ENCODE measurements around the gene MACROD2.
"Not testable (repeated sequence)": the region's sequence is repeated elsewhere in the genome, so short reads cannot be mapped to it uniquely, and the experiment has no call there.

Gene MACROD2

DNA sequence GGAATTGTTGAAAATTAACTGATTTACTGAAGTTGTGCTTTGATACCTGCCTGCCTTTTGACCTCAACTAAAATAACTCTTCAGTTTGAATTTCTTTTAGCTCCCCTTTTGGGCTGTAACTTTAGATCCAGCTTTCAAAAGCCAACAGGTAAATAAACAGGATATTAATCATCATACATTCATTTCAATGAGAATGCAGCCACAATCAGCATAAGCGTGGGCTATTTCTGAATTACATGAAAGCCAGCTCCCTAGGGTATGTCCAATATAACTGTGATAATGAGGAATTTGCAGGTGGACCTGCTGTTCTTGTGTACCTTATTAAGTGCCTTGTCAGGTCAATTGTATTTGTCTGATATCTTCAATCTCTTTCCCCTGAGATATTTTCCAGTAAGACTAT lies 1747.3 kb downstream of the MACROD2 start:
- DNase-seq: no peak

DNA sequence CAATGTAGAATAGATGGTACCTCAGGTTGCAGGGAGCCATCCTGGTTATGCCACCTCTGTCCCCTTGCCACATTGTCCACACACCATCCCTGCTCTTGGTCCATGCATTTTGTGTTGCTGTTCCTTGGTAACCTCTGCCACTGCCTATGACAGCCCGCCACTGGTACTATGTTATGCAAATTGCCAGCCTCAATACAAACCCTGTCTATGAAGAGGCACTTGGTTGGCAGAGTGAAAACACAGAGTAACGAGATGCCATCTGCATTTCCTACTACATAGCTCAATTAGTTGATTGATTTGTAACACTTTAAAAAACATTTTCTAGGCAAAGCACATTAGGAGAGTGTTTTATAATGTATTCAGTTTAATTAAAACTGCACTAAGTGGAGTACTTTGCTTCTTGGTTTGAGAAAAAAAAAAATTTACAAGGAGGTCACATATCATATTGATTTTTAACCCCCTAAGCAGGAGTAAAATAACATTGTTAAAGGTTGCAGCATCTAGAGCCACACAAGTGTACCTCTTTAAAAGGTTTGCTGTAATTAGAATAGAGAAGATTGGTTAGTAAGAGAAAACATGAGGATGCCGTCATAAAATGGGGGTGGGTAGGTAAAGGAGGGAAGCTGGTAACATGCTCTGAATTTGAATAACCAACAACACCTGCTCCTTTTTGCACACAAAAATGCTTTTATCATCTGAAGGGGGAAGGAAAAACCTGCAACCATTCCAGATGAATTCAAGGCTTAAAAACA lies 1760.9 kb downstream of the MACROD2 start:
- DNase-seq: no peak

DNA sequence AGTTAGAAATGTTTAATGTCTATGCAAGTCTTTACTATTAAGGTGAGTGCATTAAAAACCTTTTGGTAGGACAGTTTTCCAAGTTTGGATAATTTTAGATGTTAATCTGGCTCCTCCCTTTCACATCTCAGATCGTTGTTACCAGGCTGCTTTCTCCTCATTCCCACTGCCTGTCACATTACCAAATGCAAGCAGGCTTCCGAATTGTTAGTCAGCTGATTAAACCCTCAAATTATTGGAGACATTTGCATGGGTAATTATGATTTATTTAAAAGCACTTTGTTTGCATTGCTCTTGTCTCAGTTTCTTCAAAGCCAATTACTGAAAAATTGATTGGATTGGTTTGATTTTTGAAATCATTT lies 1761.4 kb downstream of the MACROD2 start:
- DNase-seq: no peak

DNA sequence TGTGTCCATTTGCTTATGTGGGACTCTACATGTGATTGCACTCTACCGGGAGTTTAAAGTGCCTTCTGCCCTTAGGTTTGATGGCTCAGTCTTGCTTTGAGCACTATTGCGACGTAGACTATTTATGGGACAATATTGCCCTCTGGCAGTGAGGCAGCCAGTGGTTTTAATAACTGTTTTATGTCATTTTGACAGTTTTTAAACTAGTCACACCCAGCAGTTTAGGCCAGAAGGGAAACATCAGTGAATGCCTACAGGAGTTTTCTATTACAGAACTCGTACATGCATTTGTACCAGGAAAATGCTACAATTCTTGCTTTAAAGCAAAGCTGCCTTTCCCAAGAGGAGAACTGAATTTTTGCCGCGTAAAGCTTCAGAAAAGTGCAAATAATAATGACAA lies 1764.3 kb downstream of the MACROD2 start:
- DNase-seq: no peak

DNA sequence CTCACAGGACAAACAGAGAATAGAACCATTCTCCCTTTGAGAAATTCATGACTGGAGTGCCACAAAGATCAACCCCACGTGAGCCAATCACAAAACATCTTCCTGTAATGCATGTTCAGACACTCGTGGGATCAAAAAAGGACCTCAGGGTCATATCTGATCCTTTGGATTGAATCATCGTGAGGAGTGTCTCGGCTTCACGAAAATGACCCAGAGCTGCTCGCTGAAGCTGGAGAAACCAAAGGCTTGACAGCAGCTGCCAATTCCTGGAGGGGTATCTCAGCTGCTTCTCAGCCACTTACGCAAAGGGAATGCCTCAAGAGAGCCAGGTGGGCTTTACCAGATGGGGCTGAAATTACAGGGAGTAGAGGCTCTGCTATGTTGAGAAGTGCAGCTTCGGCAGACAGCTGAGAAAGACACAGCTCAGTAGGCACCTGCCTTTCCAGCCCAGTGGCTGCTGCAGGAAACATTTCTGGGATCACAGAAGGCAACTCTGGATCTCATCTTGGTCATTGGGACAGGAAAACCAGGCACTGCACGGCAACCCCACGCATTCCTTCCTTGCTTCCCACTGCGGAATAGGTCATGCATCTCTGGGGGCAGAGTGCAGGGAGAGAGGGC lies 1764.8 kb downstream of the MACROD2 start:
- DNase-seq: no peak

DNA sequence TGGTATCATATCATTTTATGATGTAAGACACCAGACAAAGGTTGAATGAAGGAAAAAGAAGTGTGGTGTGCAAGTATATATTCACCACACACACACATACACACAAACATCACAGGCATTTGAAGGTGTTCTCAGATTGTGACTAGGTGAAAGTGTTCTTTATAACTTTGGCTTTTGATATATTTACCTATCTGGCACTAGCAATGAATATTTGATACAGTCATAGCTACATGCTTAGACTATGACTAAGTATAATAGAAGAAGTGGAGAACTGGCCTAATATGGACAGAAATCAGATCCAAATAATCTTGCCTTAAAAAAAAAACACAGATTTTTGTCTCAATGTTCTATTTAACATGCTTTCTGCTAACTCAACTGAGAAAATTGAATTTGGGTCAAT lies 1768.0 kb downstream of the MACROD2 start:
- no peak for DNase-seq

DNA sequence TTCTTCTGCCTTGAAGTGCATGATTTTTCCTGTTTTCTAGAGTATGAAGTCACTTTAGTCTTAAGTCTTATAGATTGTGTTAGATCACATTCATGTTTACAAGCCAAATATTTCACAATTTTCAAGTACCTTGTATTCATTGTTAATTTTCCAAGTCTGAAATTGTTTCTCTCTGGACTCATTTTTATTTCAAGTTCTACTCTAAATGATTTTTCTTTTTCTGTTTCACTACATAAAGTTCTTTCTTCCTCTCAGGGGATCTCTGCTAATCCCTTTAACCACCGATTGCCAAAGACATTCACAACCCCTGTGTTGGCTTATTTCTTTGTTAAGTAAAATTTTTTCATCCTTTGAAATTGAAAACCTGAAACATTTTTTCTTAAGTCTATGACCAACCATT lies 1772.3 kb downstream of the MACROD2 start:
- DNase-seq: no peak

- no peak for DNase-seq
Observed at GRCh38 chr20:15767999-15768741, 1772.9 kb downstream of the MACROD2 start.

- no peak for DNase-seq
Observed at GRCh38 chr20:15772826-15773225, 1777.5 kb downstream of the MACROD2 start.

- no peak for DNase-seq
Observed at GRCh38 chr20:15774926-15775325, 1779.6 kb downstream of the MACROD2 start.

DNA sequence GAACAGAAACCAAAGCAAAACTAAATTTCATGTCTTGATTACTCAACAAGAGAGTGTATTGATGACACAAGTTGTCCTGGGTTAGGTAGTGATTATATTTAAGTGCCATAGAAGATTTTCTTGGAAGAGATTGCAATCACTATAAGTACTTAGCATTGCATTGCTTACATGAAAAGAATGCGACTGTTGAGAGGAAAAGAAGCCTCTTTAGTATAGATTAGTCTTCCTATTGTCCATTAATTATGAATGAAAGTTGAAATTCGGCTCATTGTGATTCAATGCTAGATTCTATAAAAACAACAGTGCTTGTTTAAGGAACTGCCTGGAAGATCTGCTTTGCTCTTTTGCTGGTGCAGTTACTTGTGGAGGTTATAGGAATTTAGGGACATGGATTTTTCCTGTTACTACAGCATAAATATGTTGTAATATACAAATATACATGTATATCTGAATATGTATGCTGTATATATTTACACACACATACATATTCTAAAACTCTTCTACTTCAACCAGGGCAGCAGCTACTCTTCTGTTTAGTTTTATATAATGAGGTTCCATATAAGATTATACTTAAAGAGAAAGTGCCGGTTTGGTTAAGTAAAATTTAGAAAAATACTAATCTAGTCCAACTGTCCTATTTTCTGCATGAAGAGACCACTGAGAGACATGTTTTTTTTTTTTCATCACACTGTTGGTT lies 1781.6 kb downstream of the MACROD2 start:
- no peak for DNase-seq

GRCh38 chr20:15784020-15784419 lies 1788.7 kb downstream of the MACROD2 start:
- no peak for DNase-seq

DNA sequence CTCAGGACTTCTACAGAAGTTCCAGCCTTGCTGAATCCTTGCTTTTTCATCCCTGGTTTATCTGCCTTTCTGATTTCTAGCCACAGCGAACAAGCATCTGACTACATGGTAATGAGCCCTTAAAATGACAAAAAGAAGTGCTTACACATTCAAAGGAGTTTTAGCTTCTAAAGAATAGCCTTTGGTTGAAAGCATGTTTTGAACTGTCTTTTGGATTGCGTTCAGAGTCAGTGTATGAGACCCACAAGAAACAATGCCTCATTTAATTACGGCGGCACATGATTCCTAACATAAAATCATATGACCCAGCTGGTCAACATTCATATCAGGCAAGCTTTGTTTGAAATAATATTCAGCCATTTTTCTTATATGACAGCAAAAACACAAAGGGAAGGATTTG lies 1793.8 kb downstream of the MACROD2 start:
- no peak for DNase-seq

DNA sequence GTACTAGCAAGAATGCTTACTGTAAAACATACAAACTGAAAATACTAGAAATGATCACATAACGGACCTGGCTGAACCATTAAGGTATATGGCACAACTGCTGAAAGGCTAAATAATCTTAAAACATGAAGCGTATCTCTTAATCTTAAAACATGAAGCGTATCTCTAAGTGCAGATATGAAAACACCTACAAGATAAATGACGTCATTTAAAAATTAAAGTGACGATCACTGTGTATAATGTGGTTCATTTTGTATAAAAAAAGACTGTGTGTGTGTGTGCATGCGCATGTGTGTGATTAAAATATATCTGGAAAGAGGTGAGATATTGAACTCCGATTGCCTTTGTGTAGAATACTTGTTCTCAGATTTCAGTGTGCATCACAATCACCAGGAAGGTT lies 1797.5 kb downstream of the MACROD2 start:
- DNase-seq: no peak

DNA sequence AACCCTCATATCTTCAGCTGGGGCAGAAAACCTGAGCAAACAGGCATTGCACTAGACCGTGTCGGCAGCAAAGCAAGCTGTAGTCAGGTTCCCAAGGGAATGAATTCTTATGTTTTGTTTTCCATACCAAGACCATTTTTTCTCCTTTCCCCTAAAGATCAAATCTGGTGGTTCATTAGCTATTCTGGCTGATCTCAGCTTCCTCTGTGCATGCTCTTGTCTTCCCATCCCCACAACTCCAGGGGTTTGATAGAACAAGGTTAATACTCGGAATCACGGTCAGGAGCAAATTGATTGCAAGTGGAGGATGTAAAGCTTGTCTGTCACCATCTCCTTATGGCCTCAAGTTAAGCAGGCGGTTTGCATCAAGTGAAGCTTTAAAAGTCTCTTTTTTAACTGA lies 1799.1 kb downstream of the MACROD2 start:
- DNase-seq: no peak

GRCh38 chr20:15795305-15796019 lies 1800.1 kb downstream of the MACROD2 start:
- no peak for DNase-seq

DNA sequence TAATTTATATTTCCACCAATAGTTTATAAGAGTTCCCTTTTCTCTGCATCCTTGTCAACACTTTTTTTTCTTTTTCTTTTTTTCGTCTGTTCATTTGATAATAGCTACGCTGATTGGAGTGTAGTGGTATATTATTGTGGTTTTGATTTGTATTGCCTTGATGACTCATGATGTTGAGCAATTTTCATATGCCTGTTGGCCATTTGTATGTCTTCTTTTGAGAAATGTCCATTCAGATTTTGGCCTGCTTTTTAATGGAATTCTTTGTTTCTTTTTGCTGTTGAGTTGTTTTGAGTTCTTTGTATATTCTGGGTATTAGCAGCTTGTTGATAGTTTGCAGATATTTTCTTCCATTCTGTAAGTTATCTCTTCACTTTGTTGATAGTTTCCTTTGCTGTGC lies 1804.6 kb downstream of the MACROD2 start:
- no peak for DNase-seq

GRCh38 chr20:15802020-15802419 lies 1806.7 kb downstream of the MACROD2 start:
- DNase-seq: no peak

DNA sequence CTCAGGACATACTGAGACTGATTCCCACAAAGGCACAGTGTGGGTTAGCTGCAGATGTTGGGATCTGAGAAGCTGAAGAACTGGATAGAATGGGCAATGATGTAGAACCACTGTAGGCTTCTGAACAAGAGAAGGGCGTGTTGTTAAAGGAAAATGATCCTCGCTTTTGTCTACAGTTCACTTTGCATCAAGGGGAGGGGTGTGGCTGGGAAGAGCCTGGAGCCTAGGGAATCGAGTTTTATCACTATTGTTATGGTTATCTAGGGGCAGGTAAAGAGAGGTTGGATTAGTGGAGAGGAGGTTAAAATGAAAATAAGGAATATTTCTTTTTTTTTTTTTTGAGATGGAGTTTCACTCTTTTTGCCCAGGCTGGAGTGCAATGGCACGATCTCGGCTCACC lies 1809.8 kb downstream of the MACROD2 start:
- DNase-seq: no peak

GRCh38 chr20:15806105-15806504 lies 1810.8 kb downstream of the MACROD2 start:
- DNase-seq: no peak

DNA sequence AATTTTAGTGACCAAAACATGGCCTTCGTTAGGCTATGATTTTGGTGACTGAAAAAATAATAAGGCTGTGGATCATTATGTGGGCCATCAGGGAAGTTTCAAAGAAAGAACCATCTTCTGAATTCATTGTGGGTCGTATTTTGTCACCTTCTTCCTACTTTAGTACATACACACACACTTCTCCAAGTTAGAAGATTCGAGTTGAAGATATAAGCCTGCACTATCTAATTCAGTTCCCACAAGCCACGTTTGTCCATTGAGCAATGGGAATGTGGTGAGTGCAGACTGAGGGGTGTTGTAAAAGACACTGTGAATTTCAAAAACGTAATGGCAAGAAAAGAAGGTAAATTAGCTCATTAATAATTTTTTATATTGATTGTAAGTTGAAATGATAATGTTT lies 1812.0 kb downstream of the MACROD2 start:
- no peak for DNase-seq

DNA sequence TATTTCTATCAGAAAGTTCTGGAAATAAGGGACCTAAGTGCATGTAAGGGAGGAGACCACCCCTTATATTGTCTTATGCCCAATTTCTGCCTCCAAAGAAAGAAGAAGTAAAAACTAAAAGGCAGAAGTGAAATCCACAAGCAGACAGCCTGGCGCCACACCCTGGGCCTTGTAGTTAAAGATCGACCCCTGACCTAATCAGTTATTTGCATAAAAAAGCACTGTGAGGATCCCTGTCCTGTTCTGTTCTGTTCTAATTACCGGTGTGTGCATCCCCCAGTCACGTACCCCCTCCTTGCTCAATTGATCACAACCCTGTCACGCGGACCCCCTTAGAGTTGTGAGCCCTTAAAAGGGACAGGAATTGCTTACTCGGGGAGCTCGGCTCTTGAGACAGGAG lies 1812.5 kb downstream of the MACROD2 start:
- not testable (repeated sequence) for DNase-seq

DNA sequence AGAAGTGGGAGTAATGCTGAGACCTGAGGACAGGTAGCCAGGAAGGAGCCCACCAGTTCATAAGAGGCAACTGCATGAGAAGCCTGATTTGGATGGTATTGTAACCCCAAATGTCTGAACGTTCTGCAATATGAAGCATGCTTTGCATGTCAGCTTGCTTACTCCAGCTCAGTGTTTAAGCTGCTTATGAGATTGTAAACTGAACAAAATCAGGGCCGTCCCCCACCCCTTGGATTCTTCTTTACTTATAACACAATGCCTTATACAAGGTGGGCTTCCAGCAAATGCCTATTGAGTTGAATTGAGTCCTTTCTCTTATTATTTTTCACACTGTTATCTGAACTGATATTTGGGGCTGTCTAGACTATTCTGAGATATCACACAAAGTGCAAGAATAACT lies 1816.6 kb downstream of the MACROD2 start:
- no peak for DNase-seq
